HepG2 (cell line): ENCODE results near the gene OTP. TPM values are rescaled to one million over a fixed set of nuclear protein-coding genes. Genes with fewer than 3 reads are reported as not detected.

Source experiments
- ATAC-seq: fragments of 200-7000 bp; cut with Tn5 transposase; 3 replicates; pipeline ENCODE4 v1.9.1; 2020; ENCODE audit warnings: mild to moderate bottlenecking, moderate library complexity
- BruUV-seq: library from RNA; stranded (reverse); fragments of 400-500 nt; replicated peaks from 2 replicates; lab custom pipeline; 2021; lab: Mats Ljungman, UMichigan
- CTCF ChIA-PET: fragments of 300-600 bp; formaldehyde crosslinking; extraction: SDS; loops from one replicate; lab custom pipeline; 2021; ENCODE audit warnings: low total read pairs, inconsistent platforms, low intra/inter-chr PET ratio; lab: Yijun Ruan, JAX
- POLR2A ChIA-PET: fragments of 350-600 bp; sonication (Branson Sonifier 250); formaldehyde crosslinking; loops from one replicate; lab custom pipeline; 2020; ENCODE audit warnings: antibody characterized with exemption, inconsistent platforms; lab: Yijun Ruan, JAX
- DNase-seq: peaks from one replicate; pipeline ENCODE4 v3.0.0-alpha.2; 2015; ENCODE audit warnings: low spot score
- FAIRE-seq: peaks from 3 replicates; lab custom pipeline; 2011; peaks lifted over from hg19 to GRCh38; lab: Jason Lieb, UNC
- H2AFZ ChIP-seq: one replicate; pipeline ENCODE4 v1.6.1; 2011; ENCODE audit warnings: low read length, inconsistent platforms
- H3K27ac ChIP-seq: fragments of 300-600 bp; 3 replicates; pipeline ENCODE4 v1.8.0; 2011; ENCODE audit warnings: mixed run types, mild to moderate bottlenecking, mixed read lengths, low read length, inconsistent platforms; ENCODE audit not compliant: insufficient read depth; ENCODE audit errors: extremely low read length
- H3K27me3 ChIP-seq, 2 experiments: fragments of 200-600 bp in 1 of 2; 2 replicates in 1 of 2; 3 replicates in 1 of 2; pipeline versions ENCODE4 v1.6.0 to v1.8.0; 2011; ENCODE audit warnings: low read length in 2 of 2, mild to moderate bottlenecking in 2 of 2, moderate library complexity in 2 of 2, inconsistent platforms in 1 of 2; ENCODE audit not compliant: insufficient read depth in 2 of 2, control insufficient read depth in 1 of 2
- H3K36me3 ChIP-seq, 2 experiments: fragments of 200-600 bp in 1 of 2; replicated peaks in 1 of 2; 2 replicates in 1 of 2; 3 replicates in 1 of 2; pipeline versions ENCODE4 v1.5.1 to v1.8.0; 2011; ENCODE audit warnings: low read length in 2 of 2, inconsistent platforms in 1 of 2; ENCODE audit not compliant: insufficient read depth in 2 of 2, control insufficient read depth in 1 of 2
- H3K4me1 ChIP-seq: 2 replicates; pipeline ENCODE4 v1.5.1; 2012; ENCODE audit warnings: low read length, inconsistent platforms; ENCODE audit not compliant: insufficient read depth
- H3K4me2 ChIP-seq: 2 replicates; pipeline ENCODE4 v1.6.0; 2011; ENCODE audit warnings: low read depth, low read length, inconsistent platforms
- H3K4me3 ChIP-seq, 3 experiments: fragments of 200-600 bp in 1 of 3; sonication (generic), shearing (Covaris generic) in 1 of 3; replicated peaks in 1 of 3; 2 replicates each; pipeline ENCODE4 v1.5.1; 2011 to 2016; ENCODE audit warnings: low read length in 3 of 3, inconsistent platforms in 2 of 3, low read depth in 2 of 3, mild to moderate bottlenecking in 2 of 3, control low read depth in 1 of 3, mixed read lengths in 1 of 3; ENCODE audit not compliant: insufficient read depth in 1 of 3
- H3K79me2 ChIP-seq: one replicate; pipeline ENCODE4 v1.6.1; 2011; ENCODE audit warnings: low read length, inconsistent platforms; ENCODE audit not compliant: insufficient read depth
- H3K9ac ChIP-seq: 2 replicates; pipeline ENCODE4 v1.6.0; 2011; ENCODE audit warnings: mild to moderate bottlenecking, low read depth, low read length, inconsistent platforms; ENCODE audit not compliant: insufficient read depth
- H3K9me3 ChIP-seq: 2 replicates; pipeline ENCODE4 v1.5.1; 2012; ENCODE audit warnings: mild to moderate bottlenecking, low read length
- H4K20me1 ChIP-seq: 2 replicates; pipeline ENCODE4 v1.6.0; 2011; ENCODE audit warnings: inconsistent platforms, mild to moderate bottlenecking, low read length, moderate library complexity; ENCODE audit not compliant: insufficient read depth
- BRD4 ChIP-seq: sonication (generic); formaldehyde crosslinking; IDR thresholded peaks from 2 replicates; pipeline ENCODE4 v1.4.0; 2020; ENCODE audit warnings: missing genetic modification reagents
- GFI1 ChIP-seq: sonication (generic); formaldehyde crosslinking; IDR thresholded peaks from 2 replicates; pipeline ENCODE4 v1.5.0; 2020; ENCODE audit warnings: missing genetic modification reagents, mild to moderate bottlenecking, borderline replicate concordance
- HDAC2 ChIP-seq: sonication (generic); formaldehyde crosslinking; IDR thresholded peaks from 2 replicates; pipeline ENCODE4 v1.4.0; 2020; ENCODE audit warnings: missing genetic modification reagents
- NFYB ChIP-seq: sonication (generic); formaldehyde crosslinking; IDR thresholded peaks from 2 replicates; pipeline ENCODE4 v1.4.0; 2020; ENCODE audit warnings: missing genetic modification reagents
- NR3C1 ChIP-seq: sonication (generic); formaldehyde crosslinking; IDR thresholded peaks from 2 replicates; pipeline ENCODE4 v1.4.0; 2020; ENCODE audit warnings: missing genetic modification reagents
- RFX3 ChIP-seq: IDR thresholded peaks from 2 replicates; pipeline ENCODE4 v1.6.1; 2016; ENCODE audit warnings: missing biosample characterization, missing genetic modification reagents
- SRY ChIP-seq: sonication (generic); formaldehyde crosslinking; IDR thresholded peaks from 2 replicates; pipeline ENCODE4 v1.8.0; 2022; ENCODE audit warnings: mild to moderate bottlenecking, missing genetic modification reagents
- TRIM24 ChIP-seq: sonication (generic); formaldehyde crosslinking; IDR thresholded peaks from 2 replicates; pipeline ENCODE4 v1.8.0; 2022; ENCODE audit warnings: mild to moderate bottlenecking, missing genetic modification reagents
- ZFP90 ChIP-seq: sonication (generic); formaldehyde crosslinking; IDR thresholded peaks from 2 replicates; pipeline ENCODE4 v1.8.0; 2022; ENCODE audit warnings: missing genetic modification reagents, mild to moderate bottlenecking, inconsistent platforms, borderline replicate concordance
- ZNF589 ChIP-seq: sonication (generic); formaldehyde crosslinking; conservative IDR thresholded peaks from 2 replicates; pipeline ENCODE4 v1.8.0; 2022; ENCODE audit warnings: mild to moderate bottlenecking, moderate library complexity, missing genetic modification reagents
- ZNF775 ChIP-seq: sonication (generic); formaldehyde crosslinking; IDR thresholded peaks from 2 replicates; pipeline ENCODE4 v1.4.0; 2020; ENCODE audit warnings: missing genetic modification reagents, mild to moderate bottlenecking, moderate library complexity, borderline replicate concordance
- WGBS: methylation state at CpG from one replicate; pipeline ENCODE4 v1.1.6; 2017; ENCODE audit warnings: low lambda C conversion rate; 5-methylcytosine and 5-hydroxymethylcytosine counted together
- in situ Hi-C: cut with HindIII; loops from 2 replicates; pipeline ENCODE4 v1.10.0; 2017; ENCODE audit warnings: low pct_unique_long_range_greater_than_20kb; ENCODE audit not compliant: extremely low pct_ligation_motif_present
- intact Hi-C: fragments of 100-400 bp; cut with micrococcal nuclease; formaldehyde crosslinking; loops from one replicate; pipeline ENCODE4 v1.10.0; 2022; ENCODE audit not compliant: unreplicated experiment
- polyA plus RNA-seq, 8 experiments: library from polyadenylated mRNA; depleted of rRNA in 3 of 8; stranded (reverse) in 7 of 8; unstranded in 1 of 8; fragments of >200 nt; fragmentation: Illumina TruSeq in 4 of 8; extraction: Trizol in 4 of 8; gene quantifications; 2 replicates each; pipeline versions ENCODE4 v1.2.1 to v1.2.3, GENCODE V29; 2011 to 2016; ENCODE audit warnings: low read depth in 4 of 8, missing spikeins in 1 of 8, mixed read lengths in 1 of 8; ENCODE audit not compliant: insufficient read depth in 1 of 8
- total RNA-seq, 5 experiments: library from RNA; depleted of rRNA; stranded (reverse); fragments of >200 nt; fragmentation: Illumina TruSeq; extraction: Trizol; gene quantifications; 2 replicates each; pipeline ENCODE4 v1.2.3, GENCODE V29; 2016; ENCODE audit warnings: low read depth in 1 of 5
- TF ChIP-seq, protein P1 (sequence below): sonication (generic); formaldehyde crosslinking; IDR thresholded peaks from 2 replicates; pipeline ENCODE4 v1.9.0; 2021; ENCODE audit warnings: mild to moderate bottlenecking, missing genetic modification reagents

OTP gene
- total and polyA plus RNA-seq, 2 of the 13 experiments (the other 11 are each of a cell fraction or from before 2014, with no cell fraction given), result not detected

DNA sequence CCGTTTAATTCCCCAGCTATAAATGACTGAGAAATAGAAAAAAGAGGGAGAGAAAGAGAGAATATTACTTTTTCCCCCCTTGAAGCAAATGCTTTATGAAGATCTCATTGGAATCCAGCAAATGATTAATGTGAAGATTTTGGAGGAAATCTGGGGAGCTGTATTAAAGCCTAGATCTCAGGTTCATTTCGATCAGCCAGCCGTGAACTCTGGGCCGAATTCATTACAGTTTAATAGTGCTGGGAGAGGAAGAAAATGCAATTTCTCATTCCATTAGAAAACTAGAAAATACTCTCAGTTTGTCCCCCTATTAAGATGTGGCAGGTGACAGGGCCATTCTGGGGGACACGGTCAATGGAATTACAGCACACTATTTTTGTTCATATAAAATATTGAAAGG lies 4.8 kb downstream of the OTP start:
- H2AFZ ChIP-seq, result no peak overlapping the region
- no peak for DNase-seq
- no peaks in the 10 kb centered on the region for H3K79me2 ChIP-seq
- 2% methylated on average over 5 of the region's 5 CpGs for WGBS
- peaks cover 9% of the 10 kb centered on the region for H3K4me1 ChIP-seq
- peaks cover 2 to 66% of the 10 kb centered on the region in 2 experiments; a peak in 4 of 5 replicates for H3K27me3 ChIP-seq
- H4K20me1 ChIP-seq, result 0 out of 2 replicates have a peak, but pooled peaks cover 3% of the 10 kb centered on the region
- intact Hi-C loops, result no loop called here
- in situ Hi-C loops, result no loop called here
- ChIA-PET CTCF (no interaction called here), POLR2A (no interaction called here)
- no TSS peak for BruUV-seq
- no peak overlapping the region for H3K4me2 ChIP-seq
- no peaks in the 10 kb centered on the region for H3K36me3 ChIP-seq
- TF ChIP-seq TRIM24, result no peak
- H3K9me3 ChIP-seq, result no peaks in the 10 kb centered on the region
- no peak for ATAC-seq
- H3K27ac ChIP-seq, result no peak overlapping the region
- no peak overlapping the region for H3K9ac ChIP-seq
- FAIRE-seq, result no peak
- no peak overlapping the region for H3K4me3 ChIP-seq

DNA sequence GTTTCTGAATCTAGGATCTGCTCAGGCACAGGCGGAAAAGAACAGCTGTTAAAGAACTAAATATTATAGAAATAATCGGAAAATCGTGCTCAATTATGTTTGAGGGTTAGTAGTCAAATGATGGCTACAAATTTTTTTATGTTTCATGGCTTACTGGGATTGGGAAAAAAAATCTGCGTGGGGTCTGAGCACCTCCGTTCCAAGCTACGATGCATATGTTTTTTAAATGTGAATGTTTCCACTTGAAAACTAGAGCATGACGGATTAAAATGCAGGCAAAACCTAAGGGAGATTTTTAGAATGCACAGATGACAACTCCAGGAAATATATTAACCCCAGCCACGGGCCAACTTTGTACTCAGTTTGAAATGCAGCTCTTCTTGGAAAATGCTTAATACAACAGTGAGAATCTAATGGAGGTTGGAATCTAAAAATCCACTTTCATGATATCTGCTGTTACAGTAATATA lies 5.3 kb downstream of the OTP start:
- no peak for TF ChIP-seq SRY (CRISPR knock-in tag)
- no peak for TF ChIP-seq GFI1 (CRISPR knock-in tag)
- TF ChIP-seq, protein P1, sequence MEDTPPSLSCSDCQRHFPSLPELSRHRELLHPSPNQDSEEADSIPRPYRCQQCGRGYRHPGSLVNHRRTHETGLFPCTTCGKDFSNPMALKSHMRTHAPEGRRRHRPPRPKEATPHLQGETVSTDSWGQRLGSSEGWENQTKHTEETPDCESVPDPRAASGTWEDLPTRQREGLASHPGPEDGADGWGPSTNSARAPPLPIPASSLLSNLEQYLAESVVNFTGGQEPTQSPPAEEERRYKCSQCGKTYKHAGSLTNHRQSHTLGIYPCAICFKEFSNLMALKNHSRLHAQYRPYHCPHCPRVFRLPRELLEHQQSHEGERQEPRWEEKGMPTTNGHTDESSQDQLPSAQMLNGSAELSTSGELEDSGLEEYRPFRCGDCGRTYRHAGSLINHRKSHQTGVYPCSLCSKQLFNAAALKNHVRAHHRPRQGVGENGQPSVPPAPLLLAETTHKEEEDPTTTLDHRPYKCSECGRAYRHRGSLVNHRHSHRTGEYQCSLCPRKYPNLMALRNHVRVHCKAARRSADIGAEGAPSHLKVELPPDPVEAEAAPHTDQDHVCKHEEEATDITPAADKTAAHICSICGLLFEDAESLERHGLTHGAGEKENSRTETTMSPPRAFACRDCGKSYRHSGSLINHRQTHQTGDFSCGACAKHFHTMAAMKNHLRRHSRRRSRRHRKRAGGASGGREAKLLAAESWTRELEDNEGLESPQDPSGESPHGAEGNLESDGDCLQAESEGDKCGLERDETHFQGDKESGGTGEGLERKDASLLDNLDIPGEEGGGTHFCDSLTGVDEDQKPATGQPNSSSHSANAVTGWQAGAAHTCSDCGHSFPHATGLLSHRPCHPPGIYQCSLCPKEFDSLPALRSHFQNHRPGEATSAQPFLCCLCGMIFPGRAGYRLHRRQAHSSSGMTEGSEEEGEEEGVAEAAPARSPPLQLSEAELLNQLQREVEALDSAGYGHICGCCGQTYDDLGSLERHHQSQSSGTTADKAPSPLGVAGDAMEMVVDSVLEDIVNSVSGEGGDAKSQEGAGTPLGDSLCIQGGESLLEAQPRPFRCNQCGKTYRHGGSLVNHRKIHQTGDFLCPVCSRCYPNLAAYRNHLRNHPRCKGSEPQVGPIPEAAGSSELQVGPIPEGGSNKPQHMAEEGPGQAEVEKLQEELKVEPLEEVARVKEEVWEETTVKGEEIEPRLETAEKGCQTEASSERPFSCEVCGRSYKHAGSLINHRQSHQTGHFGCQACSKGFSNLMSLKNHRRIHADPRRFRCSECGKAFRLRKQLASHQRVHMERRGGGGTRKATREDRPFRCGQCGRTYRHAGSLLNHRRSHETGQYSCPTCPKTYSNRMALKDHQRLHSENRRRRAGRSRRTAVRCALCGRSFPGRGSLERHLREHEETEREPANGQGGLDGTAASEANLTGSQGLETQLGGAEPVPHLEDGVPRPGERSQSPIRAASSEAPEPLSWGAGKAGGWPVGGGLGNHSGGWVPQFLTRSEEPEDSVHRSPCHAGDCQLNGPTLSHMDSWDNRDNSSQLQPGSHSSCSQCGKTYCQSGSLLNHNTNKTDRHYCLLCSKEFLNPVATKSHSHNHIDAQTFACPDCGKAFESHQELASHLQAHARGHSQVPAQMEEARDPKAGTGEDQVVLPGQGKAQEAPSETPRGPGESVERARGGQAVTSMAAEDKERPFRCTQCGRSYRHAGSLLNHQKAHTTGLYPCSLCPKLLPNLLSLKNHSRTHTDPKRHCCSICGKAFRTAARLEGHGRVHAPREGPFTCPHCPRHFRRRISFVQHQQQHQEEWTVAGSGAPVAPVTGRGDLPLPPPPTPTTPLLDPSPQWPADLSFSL, result no peak
- no peak for TF ChIP-seq ZNF775 (CRISPR knock-in tag)
- no peak for TF ChIP-seq ZNF589 (CRISPR knock-in tag)
- TF ChIP-seq NR3C1, result no peak
- no peak for TF ChIP-seq HDAC2 (CRISPR knock-in tag)
- no peak for TF ChIP-seq RFX3 (CRISPR knock-in tag)
- TF ChIP-seq ZFP90 (CRISPR knock-in tag), result no peak
- no peak for TF ChIP-seq BRD4 (CRISPR knock-in tag)
- TF ChIP-seq NFYB (CRISPR knock-in tag), result no peak
- Histone ChIP-seq H3K27ac (no peak overlapping the region), H2AFZ (no peak overlapping the region), H3K9me3 (no peaks in the 10 kb centered on the region), H3K4me3 (no peak overlapping the region), H3K9ac (no peak overlapping the region), H3K4me2 (no peak overlapping the region), H3K36me3 (no peaks in the 10 kb centered on the region), H4K20me1 (0 out of 2 replicates have a peak, but pooled peaks cover 3% of the 10 kb centered on the region), H3K27me3 (peaks cover 2 to 62% of the 10 kb centered on the region in 2 experiments; a peak in 4 of 5 replicates), H3K79me2 (no peaks in the 10 kb centered on the region), H3K4me1 (peaks cover 9% of the 10 kb centered on the region)
- POLR2A ChIA-PET, result no interaction called here
- FAIRE-seq (no peak), DNase-seq (no peak), ATAC-seq (no peak)
- no TSS peak for BruUV-seq
- intact Hi-C loops, result no loop called here
- CTCF ChIA-PET, result no interaction called here
- in situ Hi-C loops, result no loop called here
- WGBS, result 31% methylated on average over 8 of the region's 8 CpGs
